8988T (cell line): ENCODE data around the gene SLC6A17.

Source experiments
- DNase-seq: peaks from one replicate; pipeline ENCODE4 v3.0.0; 2011

The SLC6A17 gene

GRCh38 chr1:110136911-110137310 lies 13.4 kb upstream of the SLC6A17 start:
- DNase-seq = no peak

DNA sequence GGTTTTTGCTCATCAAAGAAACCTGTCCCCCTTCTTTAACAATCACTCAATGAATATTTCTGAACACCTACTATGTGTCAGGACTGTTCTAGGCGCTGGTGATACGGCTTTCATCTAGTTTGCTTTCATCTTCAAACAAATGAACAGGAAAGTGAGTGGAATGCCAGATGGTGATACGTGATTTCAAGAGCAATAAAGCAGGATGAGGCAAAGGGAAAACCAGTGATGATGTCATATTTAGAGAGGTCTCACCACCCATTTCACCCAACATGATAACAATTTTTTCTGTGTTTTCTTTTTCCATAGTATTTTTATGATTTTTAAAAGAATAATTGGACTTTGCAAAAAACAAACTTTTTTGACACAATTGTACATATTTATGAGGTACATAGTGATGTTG lies 11.3 kb upstream of the SLC6A17 start:
- no peak for DNase-seq

GRCh38 chr1:110144366-110144765 lies 5.9 kb upstream of the SLC6A17 start:
- no peak for DNase-seq

DNA sequence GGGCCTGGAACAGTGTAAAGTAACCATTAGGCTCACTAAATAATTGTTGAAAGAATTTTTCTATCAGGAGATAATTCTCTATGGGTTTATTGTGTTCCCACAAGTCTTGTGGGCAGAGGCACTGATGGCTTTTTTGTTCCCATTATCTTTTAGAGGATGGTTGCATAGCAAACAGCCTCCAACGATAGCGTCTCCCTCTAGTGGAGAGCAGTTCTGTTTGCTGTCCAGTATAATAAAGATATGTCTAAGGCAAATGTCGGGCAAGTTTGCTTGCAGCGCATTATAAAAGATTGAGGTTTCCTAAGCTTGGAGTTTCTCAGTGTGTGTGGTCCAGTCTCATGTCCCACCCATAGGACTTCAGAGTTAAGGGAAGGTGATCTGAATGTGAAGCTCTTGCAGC lies 1.3 kb upstream of the SLC6A17 start:
- DNase-seq = no peak

DNA sequence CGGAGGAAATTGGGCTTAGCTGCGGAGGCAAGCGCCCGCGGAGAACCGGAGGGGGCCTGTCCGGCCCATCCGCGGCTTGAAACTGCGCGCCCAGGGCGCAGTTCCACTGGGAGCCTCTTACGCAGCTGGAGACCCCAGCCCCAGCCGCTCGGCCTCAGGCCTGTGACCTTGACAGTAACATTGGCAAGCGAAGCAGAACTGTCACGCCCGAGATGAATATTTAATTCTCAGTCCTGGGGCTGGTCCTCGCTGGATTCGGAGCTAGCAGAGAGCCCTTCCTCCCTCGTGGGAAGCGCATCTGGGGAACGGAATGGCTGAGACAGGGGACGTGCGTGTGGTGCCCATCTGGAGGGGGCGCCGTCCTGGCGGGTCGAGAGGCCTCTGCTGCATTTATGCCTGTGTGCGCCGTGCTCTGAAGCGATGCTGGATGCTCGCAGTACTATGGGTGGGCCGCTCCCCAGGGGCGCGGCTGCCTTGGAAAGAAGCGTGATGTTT lies 928 bp downstream of the SLC6A17 start:
- DNase-seq = no peak

- no peak for DNase-seq
Observed at GRCh38 chr1:110152133-110152785, 2.0 kb downstream of the SLC6A17 start.

GRCh38 chr1:110153407-110153950 lies 3.2 kb downstream of the SLC6A17 start:
- no peak for DNase-seq

DNA sequence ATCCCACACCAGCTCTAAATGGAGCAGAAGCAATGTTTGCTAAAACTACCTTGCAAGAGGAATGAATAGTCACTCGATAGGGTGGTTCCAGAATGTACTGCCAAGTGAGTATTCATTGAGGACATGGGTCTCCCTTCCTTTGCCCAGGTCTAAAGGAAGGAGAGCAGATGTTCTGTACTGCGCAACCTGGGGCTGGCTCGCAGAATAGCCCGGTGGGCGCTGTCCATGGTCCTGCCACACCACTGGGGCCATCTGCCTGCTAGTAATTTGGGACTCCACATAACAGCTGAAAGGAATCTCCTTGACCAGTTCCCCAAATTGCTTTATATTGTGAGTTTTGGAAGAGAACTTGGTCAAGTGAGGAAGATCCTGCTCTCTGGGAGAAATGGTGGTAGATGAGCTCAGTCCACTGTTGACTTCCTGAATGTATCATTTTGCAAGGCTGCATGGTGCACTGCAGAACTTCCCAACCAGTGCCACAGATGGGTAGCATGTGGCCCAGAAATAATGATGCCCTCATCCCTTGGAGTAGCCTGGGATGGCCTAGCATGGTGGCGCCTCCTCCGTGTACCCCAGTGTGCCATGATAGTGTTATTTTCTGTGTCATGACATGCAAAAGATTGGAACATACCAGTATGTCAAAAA lies 5.7 kb downstream of the SLC6A17 start:
- DNase-seq = no peak

GRCh38 chr1:110158261-110158660 lies 8.0 kb downstream of the SLC6A17 start:
- DNase-seq = no peak

GRCh38 chr1:110159168-110159567 lies 8.9 kb downstream of the SLC6A17 start:
- no peak for DNase-seq

DNA sequence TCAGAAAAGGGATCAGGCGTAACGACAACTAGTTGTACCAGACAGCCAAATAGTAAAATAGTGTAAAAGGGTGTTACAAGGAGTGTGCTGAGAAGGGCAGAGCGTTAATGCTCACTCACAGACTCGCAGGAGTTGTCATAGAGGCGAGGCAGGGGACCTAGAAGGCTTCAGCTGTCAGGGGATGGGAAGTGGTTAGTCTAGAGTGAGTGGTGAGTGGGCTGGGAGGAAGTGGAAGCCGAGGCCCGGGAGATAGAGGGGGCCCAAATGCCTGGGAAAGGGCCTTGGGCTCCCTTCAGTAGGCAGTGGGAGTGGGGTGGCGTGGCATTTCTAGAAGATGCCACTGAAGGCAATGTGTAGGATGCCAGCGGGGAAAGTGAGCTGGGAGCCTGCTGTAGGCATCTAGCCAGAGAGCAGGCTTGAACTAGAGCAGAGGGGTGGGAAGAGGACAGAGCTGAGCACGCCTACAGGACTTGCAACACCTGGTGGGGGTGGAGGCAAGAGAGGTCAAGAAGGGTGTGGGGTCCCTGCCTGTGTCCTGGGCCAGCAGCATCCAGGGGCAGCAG lies 10.3 kb downstream of the SLC6A17 start:
- DNase-seq = no peak

DNA sequence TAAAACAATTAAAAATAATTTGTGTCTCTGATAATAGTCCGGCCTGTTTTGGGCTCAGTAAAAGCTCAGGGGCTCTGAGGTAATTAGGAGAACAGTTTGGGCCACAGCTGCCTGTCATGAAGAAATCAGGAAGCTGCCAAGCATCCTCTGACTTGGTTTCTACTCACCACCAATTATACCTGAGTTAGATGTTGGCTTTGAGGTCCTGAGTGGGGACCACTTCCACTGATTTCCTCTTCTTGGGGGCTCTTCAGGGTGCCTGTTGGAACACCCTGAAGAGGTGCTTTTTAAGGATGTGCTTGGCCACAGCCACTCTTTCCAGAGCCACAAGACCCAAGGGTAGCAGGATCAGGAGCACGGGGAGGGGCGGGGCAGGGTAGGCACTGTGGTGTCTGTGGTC lies 10.9 kb downstream of the SLC6A17 start:
- DNase-seq = no peak

DNA sequence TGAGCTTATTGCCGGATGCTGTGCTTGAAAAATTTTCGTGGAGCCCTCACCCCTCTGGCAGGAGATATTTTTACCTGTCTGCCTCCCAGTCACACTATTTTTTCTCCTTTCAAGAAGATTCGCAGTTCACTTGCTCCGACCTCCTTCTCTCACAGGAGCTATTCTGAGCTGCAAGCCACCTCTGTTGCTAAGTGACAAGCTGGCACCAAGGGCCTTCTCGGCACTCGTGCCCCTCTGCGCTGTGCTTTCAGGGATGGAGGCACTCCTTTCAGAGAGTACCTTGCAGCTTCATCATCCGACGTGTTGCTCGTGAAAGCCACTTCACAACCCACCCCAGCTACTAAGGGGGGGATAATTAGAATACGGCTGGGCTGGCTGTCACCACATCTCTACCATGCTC lies 11.6 kb downstream of the SLC6A17 start:
- no peak for DNase-seq

DNA sequence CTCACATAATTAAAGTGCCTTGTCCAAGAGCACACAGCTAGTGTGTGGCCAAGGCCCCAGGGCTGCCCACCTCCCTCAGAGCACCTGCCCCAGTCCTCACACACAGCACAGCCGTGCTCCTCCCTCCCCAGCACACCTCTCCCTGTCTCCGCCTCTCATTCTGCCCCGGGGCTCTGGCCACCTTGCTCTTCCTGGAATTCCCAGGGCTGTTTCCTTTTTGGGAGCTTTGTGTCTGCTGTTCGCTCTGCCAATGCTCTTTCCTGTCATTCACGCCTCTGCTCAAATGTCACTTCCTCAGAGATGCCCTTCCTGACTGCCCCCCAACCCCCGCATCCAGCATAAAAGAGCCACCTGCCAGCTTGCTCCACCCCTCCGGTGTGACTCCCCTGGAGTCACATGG lies 13.3 kb downstream of the SLC6A17 start:
- no peak for DNase-seq

GRCh38 chr1:110164725-110165350 lies 14.5 kb downstream of the SLC6A17 start:
- DNase-seq = no peak

- no peak for DNase-seq
Observed at GRCh38 chr1:110165761-110166231, 15.5 kb downstream of the SLC6A17 start.

DNA sequence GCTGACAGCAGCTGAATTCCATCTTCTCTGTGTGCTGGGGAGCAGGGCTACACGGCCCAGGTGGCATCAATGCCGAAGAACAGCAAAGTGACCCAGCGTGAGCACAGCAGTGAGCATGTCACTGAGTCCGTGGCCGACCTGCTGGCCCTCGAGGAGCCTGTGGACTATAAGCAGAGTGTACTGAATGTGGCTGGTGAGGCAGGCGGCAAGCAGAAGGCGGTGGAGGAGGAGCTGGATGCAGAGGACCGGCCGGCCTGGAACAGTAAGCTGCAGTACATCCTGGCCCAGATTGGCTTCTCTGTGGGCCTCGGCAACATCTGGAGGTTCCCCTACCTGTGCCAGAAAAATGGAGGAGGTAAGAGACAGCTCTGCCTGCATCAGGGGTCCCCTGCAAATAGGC lies 16.6 kb downstream of the SLC6A17 start:
- DNase-seq = no peak

DNA sequence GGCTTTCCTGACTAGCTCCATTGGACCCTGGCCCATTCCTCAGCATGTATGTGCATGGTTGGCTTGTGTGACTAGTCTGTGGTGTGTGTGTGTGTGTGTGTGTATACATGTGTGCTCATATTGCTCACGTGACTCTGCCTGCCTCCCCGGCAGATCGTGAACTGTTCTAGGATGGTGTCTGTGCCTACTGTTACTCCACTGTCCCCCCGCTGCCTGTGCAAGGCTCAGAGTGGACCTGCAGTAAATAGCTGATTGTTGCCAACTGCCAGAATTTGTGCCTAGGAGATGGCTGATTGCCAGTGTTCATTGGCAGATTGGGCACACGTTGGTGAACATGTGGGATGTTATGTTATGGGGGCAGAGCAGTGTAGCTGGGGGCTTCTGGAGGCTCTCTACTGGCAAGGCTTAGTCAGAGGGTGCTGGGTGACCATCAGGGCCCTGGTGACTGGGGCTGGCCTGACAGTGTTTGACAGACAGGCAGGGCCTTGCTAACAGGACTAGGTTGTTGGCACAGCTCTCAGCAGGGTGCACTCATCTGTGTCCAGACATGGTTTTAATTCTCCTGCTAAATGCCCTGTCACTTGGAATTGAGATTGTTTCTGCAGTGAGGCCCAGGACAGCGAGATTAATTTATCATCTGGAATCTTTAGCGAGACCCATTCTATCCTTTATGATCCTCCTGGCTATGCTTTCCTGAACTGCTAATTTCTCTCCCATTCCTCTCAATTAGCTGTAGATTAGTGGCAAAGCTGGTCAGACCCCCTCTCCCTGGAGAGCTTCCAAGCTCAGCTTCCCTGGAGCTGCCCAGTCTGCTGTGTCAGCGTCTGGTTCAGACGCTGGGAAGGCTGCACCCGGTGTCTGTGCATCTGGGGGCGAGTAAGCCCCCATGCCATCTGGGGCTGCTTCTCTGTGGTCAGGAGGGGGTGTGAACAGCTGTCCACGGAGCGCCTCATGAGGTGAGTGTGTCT lies 20.8 kb downstream of the SLC6A17 start:
- no peak for DNase-seq

DNA sequence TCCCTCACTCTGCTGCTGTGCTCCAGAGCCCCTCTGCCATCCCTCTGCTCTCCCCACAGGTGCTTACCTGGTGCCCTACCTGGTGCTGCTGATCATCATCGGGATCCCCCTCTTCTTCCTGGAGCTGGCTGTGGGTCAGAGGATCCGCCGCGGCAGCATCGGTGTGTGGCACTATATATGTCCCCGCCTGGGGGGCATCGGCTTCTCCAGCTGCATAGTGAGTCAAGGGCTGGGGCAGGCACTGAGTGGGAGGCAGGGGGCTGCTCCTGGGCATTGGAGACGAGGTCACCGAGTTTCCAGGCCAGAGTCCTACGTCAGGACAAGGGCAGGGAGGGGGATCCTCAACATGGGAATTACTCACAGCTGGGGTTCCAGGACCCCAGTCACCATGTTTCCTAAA lies 21.7 kb downstream of the SLC6A17 start:
- no peak for DNase-seq

- no peak for DNase-seq
Observed at GRCh38 chr1:110173466-110174105, 23.3 kb downstream of the SLC6A17 start.

DNA sequence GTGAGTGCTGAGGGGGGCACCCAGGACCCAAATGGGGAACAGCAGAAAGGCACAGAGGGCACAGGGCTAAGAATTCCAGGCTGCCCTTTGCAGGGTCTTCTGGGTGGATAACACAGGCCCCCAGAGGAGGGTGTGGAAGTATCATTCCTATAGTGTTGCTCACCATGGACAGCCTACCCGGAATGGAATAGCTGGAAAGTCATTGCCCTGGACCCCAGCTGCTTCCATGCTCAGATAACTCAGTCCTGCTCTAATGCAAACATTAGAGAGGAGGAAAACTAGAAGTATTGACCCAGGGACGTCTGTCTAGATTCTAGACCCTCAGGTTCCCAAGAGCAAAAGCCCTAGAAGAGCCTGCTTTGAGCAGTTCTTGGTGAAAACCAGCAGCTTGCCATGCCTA lies 24.7 kb downstream of the SLC6A17 start:
- DNase-seq = no peak
